ENCODE measurements around the gene SECTM1.
"Not testable (repeated sequence)": the region's sequence is repeated elsewhere in the genome, so short reads cannot be mapped to it uniquely, and the experiment has no call there.

SECTM1 gene

GRCh38 chr17:82347994-82348393 is 14.4 kb upstream of the SECTM1 start:
- not testable (repeated sequence) for DNase-seq (ENCODE audit: low read depth)

- no peak for DNase-seq (ENCODE audit: low read depth)
These were observed 13.1 kb upstream of the SECTM1 start for GRCh38 chr17:82346342-82347300.

- no peak for DNase-seq (ENCODE audit: low read depth)
These were observed 11.8 kb upstream of the SECTM1 start for GRCh38 chr17:82345151-82345976.

- DNase-seq (ENCODE audit: low read depth) = no peak
These were observed 10.8 kb upstream of the SECTM1 start for GRCh38 chr17:82344175-82344907.

GRCh38 chr17:82343560-82343959 is 10.0 kb upstream of the SECTM1 start:
- no peak for DNase-seq (ENCODE audit: low read depth)

GRCh38 chr17:82342361-82343079 is 9.0 kb upstream of the SECTM1 start:
- no peak for DNase-seq (ENCODE audit: low read depth)

GRCh38 chr17:82339634-82340580 is 6.3 kb upstream of the SECTM1 start:
- DNase-seq (ENCODE audit: low read depth) = no peak

- no peak for DNase-seq (ENCODE audit: low read depth)
These were observed 5.5 kb upstream of the SECTM1 start for GRCh38 chr17:82338858-82339633.

GRCh38 chr17:82334622-82335394 is 1.2 kb upstream of the SECTM1 start:
- DNase-seq (ENCODE audit: low read depth) = no peak

GRCh38 chr17:82334204-82334621 is 647 bp upstream of the SECTM1 start:
- no peak for DNase-seq (ENCODE audit: low read depth)

GRCh38 chr17:82332669-82333278 is 792 bp downstream of the SECTM1 start:
- DNase-seq (ENCODE audit: low read depth) = no peak

GRCh38 chr17:82331345-82331939 is 2.1 kb downstream of the SECTM1 start:
- DNase-seq (ENCODE audit: low read depth) = no peak

- no peak for DNase-seq (ENCODE audit: low read depth)
These were observed 3.0 kb downstream of the SECTM1 start for GRCh38 chr17:82330322-82331239.

GRCh38 chr17:82329683-82330321 is 3.8 kb downstream of the SECTM1 start:
- DNase-seq (ENCODE audit: low read depth) = no peak

- DNase-seq (ENCODE audit: low read depth) = no peak
These were observed 4.5 kb downstream of the SECTM1 start for GRCh38 chr17:82328994-82329507.

Measured in stimulated activated CD8-positive, alpha-beta memory T cell treated with anti-CD3 and anti-CD28 coated beads, Interleukin-12 subunit alpha, Interleukin-12 subunit beta, amount 100 ng/mL, for 1 hour (primary cell).